ENCODE results near the gene PRKCH.

DNA sequence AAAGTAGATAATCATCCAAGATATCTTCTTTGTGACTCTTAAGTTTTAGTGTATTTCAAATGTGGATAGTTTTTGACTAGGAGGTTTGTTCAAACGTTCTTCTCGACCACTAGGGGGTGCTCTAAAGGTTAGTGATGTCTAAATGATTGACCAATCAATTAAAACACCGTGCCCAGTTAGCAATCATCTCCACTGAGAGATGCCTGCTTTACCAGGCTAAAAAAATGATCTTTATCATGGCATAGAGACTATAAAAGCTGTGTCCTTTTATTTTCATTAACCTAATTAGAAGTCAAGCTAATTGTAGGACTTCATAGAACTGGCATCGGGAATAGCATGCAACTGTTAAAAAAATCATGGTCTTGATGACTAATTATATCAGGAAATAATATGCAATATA is 153.9 kb downstream of the PRKCH start:
- TF ChIP-seq, protein P1, sequence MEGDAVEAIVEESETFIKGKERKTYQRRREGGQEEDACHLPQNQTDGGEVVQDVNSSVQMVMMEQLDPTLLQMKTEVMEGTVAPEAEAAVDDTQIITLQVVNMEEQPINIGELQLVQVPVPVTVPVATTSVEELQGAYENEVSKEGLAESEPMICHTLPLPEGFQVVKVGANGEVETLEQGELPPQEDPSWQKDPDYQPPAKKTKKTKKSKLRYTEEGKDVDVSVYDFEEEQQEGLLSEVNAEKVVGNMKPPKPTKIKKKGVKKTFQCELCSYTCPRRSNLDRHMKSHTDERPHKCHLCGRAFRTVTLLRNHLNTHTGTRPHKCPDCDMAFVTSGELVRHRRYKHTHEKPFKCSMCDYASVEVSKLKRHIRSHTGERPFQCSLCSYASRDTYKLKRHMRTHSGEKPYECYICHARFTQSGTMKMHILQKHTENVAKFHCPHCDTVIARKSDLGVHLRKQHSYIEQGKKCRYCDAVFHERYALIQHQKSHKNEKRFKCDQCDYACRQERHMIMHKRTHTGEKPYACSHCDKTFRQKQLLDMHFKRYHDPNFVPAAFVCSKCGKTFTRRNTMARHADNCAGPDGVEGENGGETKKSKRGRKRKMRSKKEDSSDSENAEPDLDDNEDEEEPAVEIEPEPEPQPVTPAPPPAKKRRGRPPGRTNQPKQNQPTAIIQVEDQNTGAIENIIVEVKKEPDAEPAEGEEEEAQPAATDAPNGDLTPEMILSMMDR (IDR thresholded peaks at IDR 0.05) = peak; percentile 54; the same call in 1 of the 2 replicates
- no peak for TF ChIP-seq ETV6 (CRISPR knock-in tag; IDR thresholded peaks at IDR 0.05)
- no peak for TF ChIP-seq ELF4 (CRISPR knock-in tag; IDR thresholded peaks at IDR 0.05; ENCODE audit: low read depth)
- TF ChIP-seq, protein P2, sequence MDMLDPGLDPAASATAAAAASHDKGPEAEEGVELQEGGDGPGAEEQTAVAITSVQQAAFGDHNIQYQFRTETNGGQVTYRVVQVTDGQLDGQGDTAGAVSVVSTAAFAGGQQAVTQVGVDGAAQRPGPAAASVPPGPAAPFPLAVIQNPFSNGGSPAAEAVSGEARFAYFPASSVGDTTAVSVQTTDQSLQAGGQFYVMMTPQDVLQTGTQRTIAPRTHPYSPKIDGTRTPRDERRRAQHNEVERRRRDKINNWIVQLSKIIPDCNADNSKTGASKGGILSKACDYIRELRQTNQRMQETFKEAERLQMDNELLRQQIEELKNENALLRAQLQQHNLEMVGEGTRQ (CRISPR knock-in tag; IDR thresholded peaks at IDR 0.05) = no peak
- TF ChIP-seq ESRRA (CRISPR knock-in tag; IDR thresholded peaks at IDR 0.05; ENCODE audit: borderline replicate concordance) = no peak
- TF ChIP-seq, protein P3, sequence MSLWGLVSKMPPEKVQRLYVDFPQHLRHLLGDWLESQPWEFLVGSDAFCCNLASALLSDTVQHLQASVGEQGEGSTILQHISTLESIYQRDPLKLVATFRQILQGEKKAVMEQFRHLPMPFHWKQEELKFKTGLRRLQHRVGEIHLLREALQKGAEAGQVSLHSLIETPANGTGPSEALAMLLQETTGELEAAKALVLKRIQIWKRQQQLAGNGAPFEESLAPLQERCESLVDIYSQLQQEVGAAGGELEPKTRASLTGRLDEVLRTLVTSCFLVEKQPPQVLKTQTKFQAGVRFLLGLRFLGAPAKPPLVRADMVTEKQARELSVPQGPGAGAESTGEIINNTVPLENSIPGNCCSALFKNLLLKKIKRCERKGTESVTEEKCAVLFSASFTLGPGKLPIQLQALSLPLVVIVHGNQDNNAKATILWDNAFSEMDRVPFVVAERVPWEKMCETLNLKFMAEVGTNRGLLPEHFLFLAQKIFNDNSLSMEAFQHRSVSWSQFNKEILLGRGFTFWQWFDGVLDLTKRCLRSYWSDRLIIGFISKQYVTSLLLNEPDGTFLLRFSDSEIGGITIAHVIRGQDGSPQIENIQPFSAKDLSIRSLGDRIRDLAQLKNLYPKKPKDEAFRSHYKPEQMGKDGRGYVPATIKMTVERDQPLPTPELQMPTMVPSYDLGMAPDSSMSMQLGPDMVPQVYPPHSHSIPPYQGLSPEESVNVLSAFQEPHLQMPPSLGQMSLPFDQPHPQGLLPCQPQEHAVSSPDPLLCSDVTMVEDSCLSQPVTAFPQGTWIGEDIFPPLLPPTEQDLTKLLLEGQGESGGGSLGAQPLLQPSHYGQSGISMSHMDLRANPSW (CRISPR knock-in tag; conservative IDR thresholded peaks at IDR 0.05; ENCODE audit: low read depth) = no peak
- TF ChIP-seq ZNF121 (CRISPR knock-in tag; IDR thresholded peaks at IDR 0.05) = no peak
- TF ChIP-seq, protein P4, sequence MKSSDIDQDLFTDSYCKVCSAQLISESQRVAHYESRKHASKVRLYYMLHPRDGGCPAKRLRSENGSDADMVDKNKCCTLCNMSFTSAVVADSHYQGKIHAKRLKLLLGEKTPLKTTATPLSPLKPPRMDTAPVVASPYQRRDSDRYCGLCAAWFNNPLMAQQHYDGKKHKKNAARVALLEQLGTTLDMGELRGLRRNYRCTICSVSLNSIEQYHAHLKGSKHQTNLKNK (CRISPR knock-in tag; IDR thresholded peaks at IDR 0.05) = no peak
- TF ChIP-seq FOXJ3 (CRISPR knock-in tag; IDR thresholded peaks at IDR 0.05; ENCODE audit: borderline replicate concordance) = no peak
- TF ChIP-seq, protein P5, sequence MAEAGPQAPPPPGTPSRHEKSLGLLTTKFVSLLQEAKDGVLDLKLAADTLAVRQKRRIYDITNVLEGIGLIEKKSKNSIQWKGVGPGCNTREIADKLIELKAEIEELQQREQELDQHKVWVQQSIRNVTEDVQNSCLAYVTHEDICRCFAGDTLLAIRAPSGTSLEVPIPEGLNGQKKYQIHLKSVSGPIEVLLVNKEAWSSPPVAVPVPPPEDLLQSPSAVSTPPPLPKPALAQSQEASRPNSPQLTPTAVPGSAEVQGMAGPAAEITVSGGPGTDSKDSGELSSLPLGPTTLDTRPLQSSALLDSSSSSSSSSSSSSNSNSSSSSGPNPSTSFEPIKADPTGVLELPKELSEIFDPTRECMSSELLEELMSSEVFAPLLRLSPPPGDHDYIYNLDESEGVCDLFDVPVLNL (CRISPR knock-in tag; IDR thresholded peaks at IDR 0.05; ENCODE audit: borderline replicate concordance, low read depth) = no peak
- TF ChIP-seq CREB1 (CRISPR knock-in tag; IDR thresholded peaks at IDR 0.05) = no peak
- no peak for TF ChIP-seq SP1 (CRISPR knock-in tag; conservative IDR thresholded peaks at IDR 0.05)
- no peak for TF ChIP-seq CREM (CRISPR knock-in tag; IDR thresholded peaks at IDR 0.05)
- TF ChIP-seq, protein P6, sequence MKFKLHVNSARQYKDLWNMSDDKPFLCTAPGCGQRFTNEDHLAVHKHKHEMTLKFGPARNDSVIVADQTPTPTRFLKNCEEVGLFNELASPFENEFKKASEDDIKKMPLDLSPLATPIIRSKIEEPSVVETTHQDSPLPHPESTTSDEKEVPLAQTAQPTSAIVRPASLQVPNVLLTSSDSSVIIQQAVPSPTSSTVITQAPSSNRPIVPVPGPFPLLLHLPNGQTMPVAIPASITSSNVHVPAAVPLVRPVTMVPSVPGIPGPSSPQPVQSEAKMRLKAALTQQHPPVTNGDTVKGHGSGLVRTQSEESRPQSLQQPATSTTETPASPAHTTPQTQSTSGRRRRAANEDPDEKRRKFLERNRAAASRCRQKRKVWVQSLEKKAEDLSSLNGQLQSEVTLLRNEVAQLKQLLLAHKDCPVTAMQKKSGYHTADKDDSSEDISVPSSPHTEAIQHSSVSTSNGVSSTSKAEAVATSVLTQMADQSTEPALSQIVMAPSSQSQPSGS (CRISPR knock-in tag; IDR thresholded peaks at IDR 0.05; ENCODE audit: borderline replicate concordance, low read depth) = no peak

Data from WTC11 (cell line).